GM12878 (cell line): ENCODE data around the gene TBXAS1. TPM values are rescaled to one million over a fixed set of nuclear protein-coding genes. Genes with fewer than 3 reads are reported as not detected.

Experiments used
- ATAC-seq: fragments of 200-7000 bp; cut with Tn5 transposase; 3 replicates; pipeline ENCODE4 v1.9.1; 2020; ENCODE audit warnings: mild to moderate bottlenecking, moderate library complexity
- BruUV-seq: library from RNA; stranded (reverse); fragments of 400-500 nt; replicated peaks from 2 replicates; lab custom pipeline; 2021; lab: Mats Ljungman, UMichigan
- CTCF ChIA-PET: fragments of 300-600 bp; sonication (Branson Sonifier 250); formaldehyde crosslinking; extraction: SDS; loops from one replicate; lab custom pipeline; 2021; ENCODE audit warnings: inconsistent platforms; lab: Yijun Ruan, JAX
- POLR2A ChIA-PET: fragments of 350-600 bp; formaldehyde crosslinking; extraction: SDS; loops from one replicate; lab custom pipeline; 2021; ENCODE audit warnings: inconsistent platforms; lab: Charles Lee
- RAD21 ChIA-PET: fragments of 300-600 bp; sonication (Branson Sonifier 250); formaldehyde crosslinking; loops from one replicate; lab custom pipeline; 2023; ENCODE audit warnings: antibody characterized with exemption; ENCODE audit not compliant: unreplicated experiment; lab: Charles Lee
- SMC1A ChIA-PET: fragments of 300-600 bp; sonication (Branson Sonifier 250); formaldehyde crosslinking; loops from one replicate; lab custom pipeline; 2023; ENCODE audit not compliant: unreplicated experiment, uncharacterized antibody; lab: Charles Lee
- DNase-seq: peaks from one replicate; pipeline ENCODE4 v3.0.0-alpha.2; 2011; ENCODE audit warnings: low read depth, low spot score
- FAIRE-seq: peaks from 3 replicates; lab custom pipeline; 2011; peaks lifted over from hg19 to GRCh38; lab: Jason Lieb, UNC
- H2AFZ ChIP-seq: 2 replicates; pipeline ENCODE4 v1.6.0; 2011; ENCODE audit warnings: low read depth, low read length, control low read depth; ENCODE audit not compliant: control insufficient read depth
- H3K27ac ChIP-seq: 2 replicates; pipeline ENCODE4 v1.5.1; 2011; ENCODE audit warnings: control low read depth; ENCODE audit not compliant: control insufficient read depth, insufficient read depth
- H3K27me3 ChIP-seq, 2 experiments: replicated peaks in 1 of 2; 2 replicates each; pipeline versions ENCODE4 v1.6.0 to v1.6.1; 2011; ENCODE audit warnings: low read length in 1 of 2; ENCODE audit not compliant: control insufficient read depth in 2 of 2, insufficient read depth in 2 of 2
- H3K36me3 ChIP-seq, 2 experiments: 2 replicates each; pipeline ENCODE4 v1.5.1; 2011; ENCODE audit warnings: low read length in 1 of 2; ENCODE audit not compliant: control insufficient read depth in 2 of 2, insufficient read depth in 2 of 2
- H3K4me1 ChIP-seq: 2 replicates; pipeline ENCODE4 v1.6.1; 2011; ENCODE audit warnings: mild to moderate bottlenecking, low read length, moderate library complexity, mixed read lengths; ENCODE audit not compliant: control insufficient read depth, insufficient read depth
- H3K4me2 ChIP-seq: 2 replicates; pipeline ENCODE4 v1.6.0; 2011; ENCODE audit warnings: control low read depth; ENCODE audit not compliant: control insufficient read depth, insufficient read depth
- H3K4me3 ChIP-seq: fragments of 200-600 bp; sonication (generic); 2 replicates; pipeline ENCODE4 v1.5.1; 2016
- H3K79me2 ChIP-seq: 2 replicates; pipeline ENCODE4 v1.6.0; 2011; ENCODE audit warnings: low read length; ENCODE audit not compliant: control insufficient read depth, insufficient read depth
- H3K9ac ChIP-seq: 2 replicates; pipeline ENCODE4 v1.8.0; 2011; ENCODE audit warnings: low read length, control low read depth, mixed read lengths; ENCODE audit not compliant: control insufficient read depth, insufficient read depth
- H3K9me3 ChIP-seq: replicated peaks from 3 replicates; pipeline ENCODE4 v1.5.1; 2011; ENCODE audit warnings: mild to moderate bottlenecking, low read length; ENCODE audit not compliant: control insufficient read depth, insufficient read depth
- H4K20me1 ChIP-seq: 2 replicates; pipeline ENCODE4 v1.6.0; 2011; ENCODE audit not compliant: control insufficient read depth, insufficient read depth
- ATF7 ChIP-seq: fragments of 450-650 bp; IDR thresholded peaks from 2 replicates; pipeline ENCODE4 v1.6.1; 2016; ENCODE audit warnings: low read depth, mild to moderate bottlenecking
- ESRRA ChIP-seq: IDR thresholded peaks from 2 replicates; pipeline ENCODE4 v1.6.1; 2012; ENCODE audit warnings: mild to moderate bottlenecking, low read length, improper control_type of control experiment
- JUND ChIP-seq: IDR thresholded peaks from 2 replicates; pipeline ENCODE4 v1.6.1; 2012; ENCODE audit warnings: low read depth, mild to moderate bottlenecking, low read length, improper control_type of control experiment, moderate library complexity
- WGBS: methylation state at CpG from one replicate; pipeline ENCODE4 v1.1.6; 2016; ENCODE audit warnings: low lambda C conversion rate; ENCODE audit not compliant: insufficient replicate concordance, insufficient coverage; ENCODE audit errors: missing lambda C conversion rate; 5-methylcytosine and 5-hydroxymethylcytosine counted together
- in situ Hi-C: fragments of 300-500 bp; cut with MboI; formaldehyde crosslinking; loops from 9 replicates; pipeline ENCODE4 v1.14.3; 2018; ENCODE audit warnings: mixed read lengths
- intact Hi-C: fragments of 100-400 bp; cut with micrococcal nuclease; formaldehyde crosslinking; loops from one replicate; pipeline ENCODE4 v1.14.2; 2022; ENCODE audit not compliant: unreplicated experiment
- polyA plus RNA-seq, 11 experiments: library from polyadenylated mRNA; depleted of rRNA in 4 of 11; unstranded in 6 of 11; stranded (reverse) in 5 of 11; fragments of >200 nt; fragmentation: Nextera tagmentation in 4 of 11; fragmentation: Illumina TruSeq in 1 of 11; extraction: Ambion mirVana in 4 of 11; extraction: Trizol in 1 of 11; gene quantifications; 1 replicate in 1 of 11; 2 replicates in 10 of 11; pipeline versions ENCODE4 v1.2.1 to v1.2.3, GENCODE V29; 2011 to 2016; ENCODE audit warnings: inconsistent platforms in 2 of 11, missing spikeins in 2 of 11, low read depth in 1 of 11
- total RNA-seq, 4 experiments: library from RNA; depleted of rRNA in 3 of 4; stranded (reverse); fragments of >200 nt in 3 of 4; fragmentation: Illumina TruSeq in 1 of 4; extraction: Trizol in 1 of 4; gene quantifications; 2 replicates each; pipeline versions ENCODE4 v1.2.1 to v1.2.3, GENCODE V29; 2013 to 2021

TBXAS1 gene
- total and polyA plus RNA-seq, 10 of the 15 experiments (the other 5 are each of a cell fraction or from before 2014, with no cell fraction given) = 1.5 to 32.7 (median 16.3) TPM

DNA sequence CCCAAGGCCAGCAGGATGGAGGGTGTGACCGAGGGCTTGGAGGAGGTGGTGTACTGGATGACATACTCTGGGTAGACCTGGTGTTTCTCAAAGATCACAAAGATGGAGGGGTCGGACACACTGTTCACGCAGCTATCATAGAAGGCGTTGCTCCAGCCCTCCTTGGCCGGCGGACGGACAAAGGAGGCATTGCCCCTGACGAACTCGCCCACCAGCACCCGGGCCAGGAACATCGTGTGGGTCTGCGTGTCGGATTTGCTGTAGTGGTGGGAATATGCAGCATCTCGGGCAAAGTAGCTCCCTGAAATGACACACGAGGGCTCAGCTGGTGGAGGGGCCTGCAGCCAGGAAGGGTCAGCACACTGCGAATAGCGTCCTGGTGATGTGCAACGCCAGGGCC is 195.5 kb downstream of the TBXAS1 start:
- CTCF ChIA-PET = no interaction called here
- in situ Hi-C loops (no loop called here), intact Hi-C loops (no loop called here)
- TF ChIP-seq ESRRA = no peak
- Histone ChIP-seq H3K4me2 (no peak overlapping the region), H3K9me3 (no peaks in the 10 kb centered on the region), H2AFZ (no peak overlapping the region), H3K36me3 (peaks cover 4 to 5% of the 10 kb centered on the region in 2 experiments; a peak in 3 of 4 replicates), H3K79me2 (no peaks in the 10 kb centered on the region), H3K9ac (no peak overlapping the region), H4K20me1 (no peaks in the 10 kb centered on the region), H3K4me1 (no peaks in the 10 kb centered on the region), H3K27ac (no peak overlapping the region), H3K4me3 (no peak overlapping the region), H3K27me3 (no peaks in the 10 kb centered on the region)
- SMC1A ChIA-PET = no interaction called here
- RAD21 ChIA-PET = no interaction called here
- POLR2A ChIA-PET = no interaction called here
- DNase-seq (no peak), ATAC-seq (no peak), FAIRE-seq (no peak)
- no TSS peak for BruUV-seq
- 91% methylated on average over 18 of the region's 18 CpGs for WGBS

DNA sequence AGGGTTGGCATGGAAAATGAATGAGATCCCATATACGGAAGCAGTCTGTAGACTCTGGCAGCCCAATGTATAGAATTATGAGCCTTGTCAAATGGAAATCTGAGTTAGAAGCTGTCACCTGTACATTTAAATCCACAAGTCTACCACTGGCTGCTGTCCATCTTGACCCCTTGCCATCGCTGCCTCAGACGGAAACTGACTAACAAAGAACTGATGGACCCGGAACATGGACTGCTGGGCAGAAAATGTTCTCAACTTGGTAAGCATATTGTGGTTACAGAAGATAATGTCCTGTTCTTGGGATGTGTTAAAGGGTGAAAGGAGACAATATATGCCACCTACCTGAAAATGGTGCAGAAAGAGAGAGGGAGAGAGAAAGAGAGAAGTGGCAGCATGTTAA is 196.2 kb downstream of the TBXAS1 start:
- no peak overlapping the region for H2AFZ ChIP-seq
- H3K27me3 ChIP-seq = no peaks in the 10 kb centered on the region
- no peaks in the 10 kb centered on the region for H3K4me1 ChIP-seq
- ATAC-seq = no peak
- H3K36me3 ChIP-seq = peaks cover 4 to 5% of the 10 kb centered on the region in 2 experiments; a peak in 3 of 4 replicates
- RAD21 ChIA-PET = no interaction called here
- DNase-seq = no peak
- no TSS peak for BruUV-seq
- H3K9me3 ChIP-seq = no peaks in the 10 kb centered on the region
- whole genome bisulfite sequencing = 99% methylated on average over 4 of the region's 4 CpGs
- no peak overlapping the region for H3K4me2 ChIP-seq
- H4K20me1 ChIP-seq = no peaks in the 10 kb centered on the region
- no peak overlapping the region for H3K4me3 ChIP-seq
- in situ Hi-C loops (no loop called here), intact Hi-C loops (no loop called here)
- no peak overlapping the region for H3K27ac ChIP-seq
- CTCF ChIA-PET = no interaction called here
- POLR2A ChIA-PET = no interaction called here
- H3K79me2 ChIP-seq = no peaks in the 10 kb centered on the region
- no peak for TF ChIP-seq ATF7
- no peak for TF ChIP-seq JUND
- TF ChIP-seq, all 136 proteins: peak for 0
- SMC1A ChIA-PET = no interaction called here
- no peak for FAIRE-seq
- no peak overlapping the region for H3K9ac ChIP-seq
